Measurements from ENCODE around the gene ATXN1. TPM values are rescaled to one million over a fixed set of nuclear protein-coding genes. Genes with fewer than 3 reads are reported as not detected.

The ATXN1 gene
- total and polyA plus RNA-seq, 2 of the 13 experiments (the other 11 are each of a cell fraction or from before 2014, with no cell fraction given): 20.7 to 39.5 TPM

GRCh38 chr6:16729183-16729691 lies 32.0 kb downstream of the ATXN1 start (continued):
- no peak; the same call in 1 of the 2 replicates for TF ChIP-seq ZBTB39 (CRISPR knock-in tag; IDR thresholded peaks at IDR 0.05)
- TF ChIP-seq MAZ (IDR thresholded peaks at IDR 0.05; ENCODE audit: borderline replicate concordance, low read depth, low read length): no peak
- 0 out of 2 replicates have a peak, but pooled peaks have one; percentile 43 for TF ChIP-seq MAZ (CRISPR knock-in tag; IDR thresholded peaks at IDR 0.05; ENCODE audit: low read depth)
- no peak for TF ChIP-seq EHMT2 (IDR thresholded peaks at IDR 0.05; ENCODE audit: borderline replicate concordance, low read depth, low read length)
- TF ChIP-seq ZFP37 (CRISPR knock-in tag; IDR thresholded peaks at IDR 0.05; ENCODE audit: borderline replicate concordance): 0 out of 2 replicates have a peak, but pooled peaks have one; percentile 54
- TF ChIP-seq FOXO1 (CRISPR knock-in tag; IDR thresholded peaks at IDR 0.05): peak; percentile 9; the same call in 1 of the 2 replicates
- TF ChIP-seq ZNF543 (CRISPR knock-in tag; IDR thresholded peaks at IDR 0.05): 0 out of 2 replicates have a peak, but pooled peaks have one; percentile 27
- peak; percentile 46; the same call in 1 of the 2 replicates for TF ChIP-seq PRDM15 (CRISPR knock-in tag; IDR thresholded peaks at IDR 0.05)
- TF ChIP-seq ZNF225 (CRISPR knock-in tag; IDR thresholded peaks at IDR 0.05): no peak
- 0 out of 2 replicates have a peak, but pooled peaks have one; percentile 59 for TF ChIP-seq HOXD1 (CRISPR knock-in tag; IDR thresholded peaks at IDR 0.05)
- no peak for TF ChIP-seq RFX1 (IDR thresholded peaks at IDR 0.05)
- TF ChIP-seq PAWR (CRISPR knock-in tag; IDR thresholded peaks at IDR 0.05; ENCODE audit: borderline replicate concordance): no peak
- peak; percentile 63; the same call in 1 of the 2 replicates for TF ChIP-seq ZNF264 (CRISPR knock-in tag; IDR thresholded peaks at IDR 0.05)
- peak; percentile 54; the same call in 1 of the 2 replicates for TF ChIP-seq POLR2G (IDR thresholded peaks at IDR 0.05; ENCODE audit: low read depth, low read length)
- peak; percentile 97; the same call in 1 of the 2 replicates for TF ChIP-seq AHDC1 (CRISPR knock-in tag; IDR thresholded peaks at IDR 0.05; ENCODE audit: borderline replicate concordance)
- 0 out of 2 replicates have a peak, but pooled peaks have one; percentile 58 for TF ChIP-seq ZNF557 (CRISPR knock-in tag; IDR thresholded peaks at IDR 0.05)
- TF ChIP-seq NKX3-1 (CRISPR knock-in tag; IDR thresholded peaks at IDR 0.05): peak; percentile 78; the same call in 1 of the 2 replicates
- peak; percentile 67 for TF ChIP-seq ZNF781 (CRISPR knock-in tag; IDR thresholded peaks at IDR 0.05; ENCODE audit: borderline replicate concordance, not compliant biosample characterization)
- peak; percentile 27; the same call in 1 of the 2 replicates for TF ChIP-seq KLF12 (CRISPR knock-in tag; IDR thresholded peaks at IDR 0.05; ENCODE audit: borderline replicate concordance)
